Endothelial cell of umbilical vein (primary cell): ENCODE results near the gene POU6F2. TPM values are rescaled to one million over a fixed set of nuclear protein-coding genes. Genes with fewer than 3 reads are reported as not detected.

ENCODE experiments used
- BruUV-seq: library from RNA; stranded (reverse); fragments of 400-500 nt; replicated peaks from 2 replicates; lab custom pipeline; 2021; lab: Mats Ljungman, UMichigan
- CTCF ChIA-PET: fragments of 300-600, 350-600 bp; sonication (Branson Sonifier 250); formaldehyde crosslinking; loops from one replicate; lab custom pipeline; 2021; ENCODE audit warnings: antibody characterized with exemption, inconsistent platforms; lab: Charles Lee
- POLR2A ChIA-PET: fragments of 300-600, 350-600 bp; sonication (Branson Sonifier 250); formaldehyde crosslinking; loops from one replicate; lab custom pipeline; 2021; ENCODE audit warnings: antibody characterized with exemption, inconsistent platforms; lab: Charles Lee
- DNase-seq: peaks from one replicate; pipeline ENCODE4 v3.0.0-alpha.2; 2011; ENCODE audit warnings: low read depth, low spot score
- FAIRE-seq: peaks from 2 replicates; lab custom pipeline; 2011; peaks lifted over from hg19 to GRCh38; lab: Jason Lieb, UNC
- H2AFZ ChIP-seq: 2 replicates; pipeline ENCODE4 v1.6.0; 2012; ENCODE audit warnings: low read depth, low read length, control low read depth, inconsistent platforms
- H3K27ac ChIP-seq: 2 replicates; pipeline ENCODE4 v1.5.1; 2011; ENCODE audit warnings: low read depth, mild to moderate bottlenecking, control low read depth, low read length, moderate library complexity; ENCODE audit not compliant: insufficient read depth
- H3K27me3 ChIP-seq, 2 experiments: 2 replicates each; pipeline versions ENCODE4 v1.6.0 to v1.6.1; 2011; ENCODE audit warnings: low read length in 2 of 2, mixed read lengths in 1 of 2; ENCODE audit not compliant: control insufficient read depth in 2 of 2, insufficient read depth in 2 of 2
- H3K36me3 ChIP-seq, 2 experiments: 2 replicates in 1 of 2; 3 replicates in 1 of 2; pipeline ENCODE4 v1.5.1; 2011; ENCODE audit warnings: low read length in 2 of 2, mild to moderate bottlenecking in 1 of 2, moderate library complexity in 1 of 2; ENCODE audit not compliant: control insufficient read depth in 2 of 2, insufficient read depth in 2 of 2; ENCODE audit errors: extremely low read depth in 1 of 2
- H3K4me1 ChIP-seq: 3 replicates; pipeline ENCODE4 v1.5.1; 2011; ENCODE audit warnings: mild to moderate bottlenecking, low read length; ENCODE audit not compliant: control insufficient read depth, insufficient read depth; ENCODE audit errors: extremely low read depth
- H3K4me2 ChIP-seq: 2 replicates; pipeline ENCODE4 v1.6.1; 2011; ENCODE audit warnings: low read length, control low read depth, mixed read lengths; ENCODE audit not compliant: insufficient read depth
- H3K4me3 ChIP-seq, 3 experiments: fragments of 200-600 bp in 1 of 3; sonication (generic), shearing (Covaris generic) in 1 of 3; replicated peaks in 1 of 3; 2 replicates each; pipeline ENCODE4 v1.5.1; 2011 to 2016; ENCODE audit warnings: control low read depth in 3 of 3, low read length in 3 of 3, mild to moderate bottlenecking in 2 of 3, inconsistent platforms in 1 of 3, low read depth in 1 of 3, moderate library complexity in 1 of 3; ENCODE audit not compliant: insufficient read depth in 1 of 3
- H3K79me2 ChIP-seq: 2 replicates; pipeline ENCODE4 v1.6.0; 2012; ENCODE audit warnings: low read length, inconsistent platforms; ENCODE audit not compliant: control insufficient read depth, insufficient read depth
- H3K9ac ChIP-seq: replicated peaks from 2 replicates; pipeline ENCODE3; 2011; ENCODE audit warnings: low read length, control low read depth; ENCODE audit not compliant: insufficient read depth; ENCODE audit errors: extremely low read depth
- H3K9me1 ChIP-seq: replicated peaks from 3 replicates; pipeline ENCODE4 v1.6.0; 2011; ENCODE audit warnings: mild to moderate bottlenecking, low read length; ENCODE audit not compliant: control insufficient read depth, insufficient read depth; ENCODE audit errors: extremely low read depth
- H3K9me3 ChIP-seq: replicated peaks from 2 replicates; pipeline ENCODE4 v1.5.1; 2012; ENCODE audit warnings: low read length, inconsistent platforms; ENCODE audit not compliant: control insufficient read depth, insufficient read depth
- H4K20me1 ChIP-seq: replicated peaks from 2 replicates; pipeline ENCODE3; 2011; ENCODE audit warnings: mild to moderate bottlenecking, low read length; ENCODE audit not compliant: control insufficient read depth, insufficient read depth; ENCODE audit errors: extremely low read depth
- CTCF ChIP-seq, 2 donors: IDR thresholded peaks; 1 replicate in 1 of 2; 2 replicates in 1 of 2; pipeline ENCODE4 v1.5.1; 2011; ENCODE audit warnings: low read length in 2 of 2, mild to moderate bottlenecking in 2 of 2, moderate library complexity in 2 of 2, control low read depth in 1 of 2, inconsistent platforms in 1 of 2, low read depth in 1 of 2; ENCODE audit not compliant: insufficient read depth in 1 of 2; ENCODE audit errors: extremely low read depth in 1 of 2
- EZH2 ChIP-seq: IDR thresholded peaks from 2 replicates; pipeline ENCODE4 v1.6.1; 2012; ENCODE audit warnings: borderline replicate concordance, low read depth, mild to moderate bottlenecking, moderate library complexity, low read length, inconsistent platforms; ENCODE audit not compliant: severe bottlenecking
- FOS ChIP-seq: IDR thresholded peaks from 2 replicates; pipeline ENCODE4 v1.6.1; 2011; ENCODE audit warnings: mild to moderate bottlenecking, low read length, moderate library complexity, borderline replicate concordance; ENCODE audit not compliant: insufficient read depth
- GATA2 ChIP-seq: IDR thresholded peaks from 2 replicates; pipeline ENCODE4 v1.7.0; 2011; ENCODE audit warnings: low read depth, mild to moderate bottlenecking, moderate library complexity, mixed read lengths, low read length; ENCODE audit not compliant: insufficient read length, insufficient read depth
- JUN ChIP-seq: IDR thresholded peaks from 2 replicates; pipeline ENCODE4 v1.6.1; 2011; ENCODE audit warnings: borderline replicate concordance, low read depth; ENCODE audit not compliant: insufficient read length, insufficient read depth
- MAX ChIP-seq: IDR thresholded peaks from 2 replicates; pipeline ENCODE4 v1.6.1; 2011; ENCODE audit not compliant: insufficient read depth, insufficient read length
- MYC ChIP-seq: IDR thresholded peaks from one replicate; pipeline ENCODE4 v1.6.1; 2011; ENCODE audit warnings: mild to moderate bottlenecking, low read depth, low read length
- POLR2A ChIP-seq: IDR thresholded peaks from 2 replicates; pipeline ENCODE4 v1.6.1; 2012; ENCODE audit warnings: low read depth, mild to moderate bottlenecking, control low read depth, low read length
- POLR2AphosphoS5 ChIP-seq: IDR thresholded peaks from 2 replicates; pipeline ENCODE4 v1.6.1; 2012; ENCODE audit warnings: low read depth, mild to moderate bottlenecking, control low read depth, low read length, moderate library complexity; ENCODE audit not compliant: insufficient read depth
- dilution Hi-C: fragments of 300-500 bp; cut with MboI; formaldehyde crosslinking; loops from one replicate; pipeline ENCODE4 v1.15.0; 2019; ENCODE audit warnings: low sequenced_read_pairs; ENCODE audit not compliant: extremely low pct_ligation_motif_present
- intact Hi-C: fragments of 100-400 bp; cut with micrococcal nuclease; formaldehyde crosslinking; loops from one replicate; pipeline ENCODE4 v1.10.0; 2022
- polyA plus RNA-seq, 4 experiments: library from polyadenylated mRNA; depleted of rRNA in 3 of 4; stranded (reverse) in 3 of 4; unstranded in 1 of 4; fragments of >200 nt; gene quantifications; 2 replicates each; pipeline versions ENCODE4 v1.2.1 to v1.2.3, GENCODE V29; 2011 to 2012; ENCODE audit warnings: missing spikeins in 1 of 4
- total RNA-seq: library from RNA; stranded (reverse); gene quantifications from 2 replicates; pipeline ENCODE4 v1.2.3, GENCODE V29; 2021

Gene POU6F2
- total and polyA plus RNA-seq, 2 donors (not counting 3 experiments of a cell fraction or from before 2014, with no cell fraction given): 0.29 TPM; not detected in 1

- Histone ChIP-seq H3K4me2 (no peak overlapping the region), H3K27ac (no peak overlapping the region), H3K36me3 (no peaks in the 10 kb centered on the region), H3K9me3 (no peaks in the 10 kb centered on the region), H3K27me3 (no peaks in the 10 kb centered on the region), H3K79me2 (no peaks in the 10 kb centered on the region), H3K4me3 (no peak overlapping the region), H3K4me1 (no peaks in the 10 kb centered on the region), H3K9ac (no peak overlapping the region), H4K20me1 (no peaks in the 10 kb centered on the region), H2AFZ (no peak overlapping the region), H3K9me1 (no peaks in the 10 kb centered on the region)
- dilution Hi-C loops: no loop called here
- intact Hi-C loops: no loop called here
- ChIA-PET CTCF (no interaction called here), POLR2A (no interaction called here)
- no peak for DNase-seq
- no TSS peak for BruUV-seq
- no peak for FAIRE-seq
- TF ChIP-seq GATA2 (no peak), POLR2A (no peak), JUN (no peak), FOS (no peak), CTCF (IDR thresholded peaks at IDR 0.05; ENCODE audit: extremely low read depth in 1 of 2, insufficient read depth in 1 of 2, low read depth in 1 of 2, low read length in 2 of 2) (no peak), MAX (no peak), MYC (no peak), EZH2 (no peak), POLR2AphosphoS5 (no peak)
Observed at GRCh38 chr7:39002755-39003154, 25.0 kb downstream of the POU6F2 start.
